SU-DHL-6 (cell line): ENCODE results near the gene UQCC3.
A peak's percentile ranks its signal among the peaks of the same experiment; 100 is the strongest.
"Not testable (repeated sequence)": the region's sequence is repeated elsewhere in the genome, so short reads cannot be mapped to it uniquely, and the experiment has no call there.

ENCODE experiments used
- H2AFZ ChIP-seq: fragments of 200-600 bp; sonication (generic); 2 replicates; pipeline ENCODE4 v1.6.1; 2014; ENCODE audit warnings: low read depth, mild to moderate bottlenecking, moderate library complexity, mixed read lengths, antibody characterized with exemption, low read length; ENCODE audit not compliant: severe bottlenecking
- H3F3A ChIP-seq: fragments of 200-600 bp; shearing (Covaris generic); 2 replicates; pipeline ENCODE4 v1.6.0; 2016; ENCODE audit warnings: antibody characterized with exemption, mild to moderate bottlenecking; ENCODE audit not compliant: insufficient read depth
- H3K27ac ChIP-seq: fragments of 200-600 bp; sonication (generic); 2 replicates; pipeline ENCODE4 v1.5.1; 2016; ENCODE audit warnings: low read depth, mild to moderate bottlenecking, low read length, moderate library complexity, mixed read lengths
- H3K27me3 ChIP-seq: fragments of 200-600 bp; sonication (generic), shearing (Covaris generic); 2 replicates; pipeline ENCODE4 v1.6.0; 2014; ENCODE audit warnings: mild to moderate bottlenecking, low read length
- H3K36me3 ChIP-seq: fragments of 200-600 bp; sonication (generic); 2 replicates; pipeline ENCODE4 v1.6.1; 2014; ENCODE audit warnings: mild to moderate bottlenecking, low read length, mixed read lengths
- H3K4me2 ChIP-seq: fragments of 300-600, 200-600 bp; shearing (Covaris generic), sonication (generic); 2 replicates; pipeline ENCODE4 v1.6.0; 2014; ENCODE audit warnings: low read length, low read depth, mild to moderate bottlenecking; ENCODE audit not compliant: poor library complexity, severe bottlenecking
- H3K4me3 ChIP-seq: fragments of 200-600 bp; sonication (generic); 2 replicates; pipeline ENCODE4 v1.5.1; 2014; ENCODE audit warnings: antibody characterized with exemption, low read length, mild to moderate bottlenecking, mixed read lengths; ENCODE audit not compliant: insufficient read depth, poor library complexity, severe bottlenecking
- H3K79me2 ChIP-seq: fragments of 200-600 bp; sonication (generic); 2 replicates; pipeline ENCODE4 v1.6.1; 2014; ENCODE audit warnings: mild to moderate bottlenecking, low read length, moderate library complexity; ENCODE audit not compliant: insufficient read depth
- H3K9ac ChIP-seq: fragments of 200-600 bp; sonication (generic); 2 replicates; pipeline ENCODE4 v1.7.0; 2014; ENCODE audit warnings: mild to moderate bottlenecking, low read length
- H3K9me2 ChIP-seq: fragments of 200-600 bp; sonication (generic); replicated peaks from 2 replicates; pipeline ENCODE4 v1.6.1; 2014; ENCODE audit warnings: low read length; ENCODE audit not compliant: insufficient read depth
- H3K9me3 ChIP-seq: fragments of 200-600 bp; sonication (generic); 2 replicates; pipeline ENCODE4 v1.6.1; 2014; ENCODE audit warnings: low read length, mixed read lengths; ENCODE audit not compliant: insufficient read depth
- H4K20me1 ChIP-seq: fragments of 200-600 bp; sonication (generic); 2 replicates; pipeline ENCODE4 v1.6.1; 2014; ENCODE audit warnings: low read depth, mild to moderate bottlenecking, antibody characterized with exemption, low read length, moderate library complexity, mixed read lengths
- CTCF ChIP-seq: fragments of 200-600 bp; sonication (generic); IDR thresholded peaks from one replicate; pipeline ENCODE4 v1.5.1; 2017; ENCODE audit warnings: antibody characterized with exemption, mild to moderate bottlenecking, low read length, moderate library complexity; ENCODE audit not compliant: insufficient read depth, poor library complexity, severe bottlenecking
- EZH2phosphoT487 ChIP-seq: fragments of 200-600 bp; sonication (generic), shearing (Covaris generic); conservative IDR thresholded peaks from 2 replicates; pipeline ENCODE4 v1.6.1; 2018; ENCODE audit warnings: mild to moderate bottlenecking, antibody characterized with exemption, low read length, moderate library complexity, mixed read lengths

The UQCC3 gene

GRCh38 chr11:62702246-62702645 is 30.8 kb downstream of the UQCC3 start:
- H3K9me2 ChIP-seq = no peaks in the 10 kb centered on the region
- H3K4me3 ChIP-seq = no peak overlapping the region
- H3K4me2 ChIP-seq = no peak overlapping the region
- no peak overlapping the region for H3K9ac ChIP-seq
- H3F3A ChIP-seq = peaks cover 6% of the 10 kb centered on the region; the same call in 1 of the 2 replicates
- TF ChIP-seq EZH2phosphoT487 (no peak), CTCF (no peak)
- no peaks in the 10 kb centered on the region for H4K20me1 ChIP-seq
- H3K27me3 ChIP-seq = no peaks in the 10 kb centered on the region
- no peaks in the 10 kb centered on the region; the same call in 1 of the 2 replicates for H3K36me3 ChIP-seq
- no peak overlapping the region for H3K27ac ChIP-seq
- no peaks in the 10 kb centered on the region for H3K79me2 ChIP-seq
- H2AFZ ChIP-seq = no peak overlapping the region
- no peaks in the 10 kb centered on the region for H3K9me3 ChIP-seq

- not testable (repeated sequence) for H3K79me2 ChIP-seq, H3K36me3 ChIP-seq, H3K4me2 ChIP-seq, H3K9me2 ChIP-seq, H4K20me1 ChIP-seq, H3K4me3 ChIP-seq, H3K9ac ChIP-seq, H2AFZ ChIP-seq, H3K27me3 ChIP-seq, H3K9me3 ChIP-seq, H3K27ac ChIP-seq
- peaks cover 12% of the 10 kb centered on the region; the same call in 1 of the 2 replicates for H3F3A ChIP-seq
These were observed 32.4 kb downstream of the UQCC3 start for GRCh38 chr11:62703921-62704320.

GRCh38 chr11:62705413-62705812 is 33.9 kb downstream of the UQCC3 start:
- H3K9me2 ChIP-seq = no peaks in the 10 kb centered on the region
- no peaks in the 10 kb centered on the region for H3K27me3 ChIP-seq
- H3K4me3 ChIP-seq = peak overlapping the region; percentile 60
- peaks cover 12% of the 10 kb centered on the region; the same call in 1 of the 2 replicates for H3F3A ChIP-seq
- no peak overlapping the region for H2AFZ ChIP-seq
- no peaks in the 10 kb centered on the region for H3K79me2 ChIP-seq
- no peaks in the 10 kb centered on the region for H4K20me1 ChIP-seq
- peak overlapping the region; percentile 56 for H3K9ac ChIP-seq
- no peak for TF ChIP-seq CTCF
- no peak for TF ChIP-seq EZH2phosphoT487
- H3K27ac ChIP-seq = no peak overlapping the region
- H3K36me3 ChIP-seq = no peaks in the 10 kb centered on the region; the same call in 1 of the 2 replicates
- peak overlapping the region; percentile 69 for H3K4me2 ChIP-seq
- H3K9me3 ChIP-seq = no peaks in the 10 kb centered on the region

GRCh38 chr11:62705880-62706849 is 34.7 kb downstream of the UQCC3 start:
- no peaks in the 10 kb centered on the region for H4K20me1 ChIP-seq
- no peaks in the 10 kb centered on the region; the same call in 1 of the 2 replicates for H3K36me3 ChIP-seq
- H3K9me3 ChIP-seq = no peaks in the 10 kb centered on the region
- no peaks in the 10 kb centered on the region for H3K9me2 ChIP-seq
- TF ChIP-seq CTCF (no peak), EZH2phosphoT487 (no peak)
- H3K4me3 ChIP-seq = peak overlapping the region; percentile 60
- no peak overlapping the region for H3K27ac ChIP-seq
- peak overlapping the region; percentile 69 for H3K4me2 ChIP-seq
- peak overlapping the region; percentile 56 for H3K9ac ChIP-seq
- H3K79me2 ChIP-seq = no peaks in the 10 kb centered on the region
- H2AFZ ChIP-seq = peak overlapping the region; percentile 37
- H3K27me3 ChIP-seq = no peaks in the 10 kb centered on the region
- H3F3A ChIP-seq = peaks cover 12% of the 10 kb centered on the region; the same call in 1 of the 2 replicates
